HG03159 (cell line): ENCODE measurements around the gene ADAM23.
"Not testable (repeated sequence)": the region's sequence is repeated elsewhere in the genome, so short reads cannot be mapped to it uniquely, and the experiment has no call there.

Source experiments
- ATAC-seq: cut with Tn5 transposase; IDR thresholded peaks from one replicate; pipeline ENCODE4 v1.9.1; 2021; ENCODE audit warnings: mild to moderate bottlenecking, moderate library complexity; ENCODE audit not compliant: unreplicated experiment

ADAM23 gene, protein sequence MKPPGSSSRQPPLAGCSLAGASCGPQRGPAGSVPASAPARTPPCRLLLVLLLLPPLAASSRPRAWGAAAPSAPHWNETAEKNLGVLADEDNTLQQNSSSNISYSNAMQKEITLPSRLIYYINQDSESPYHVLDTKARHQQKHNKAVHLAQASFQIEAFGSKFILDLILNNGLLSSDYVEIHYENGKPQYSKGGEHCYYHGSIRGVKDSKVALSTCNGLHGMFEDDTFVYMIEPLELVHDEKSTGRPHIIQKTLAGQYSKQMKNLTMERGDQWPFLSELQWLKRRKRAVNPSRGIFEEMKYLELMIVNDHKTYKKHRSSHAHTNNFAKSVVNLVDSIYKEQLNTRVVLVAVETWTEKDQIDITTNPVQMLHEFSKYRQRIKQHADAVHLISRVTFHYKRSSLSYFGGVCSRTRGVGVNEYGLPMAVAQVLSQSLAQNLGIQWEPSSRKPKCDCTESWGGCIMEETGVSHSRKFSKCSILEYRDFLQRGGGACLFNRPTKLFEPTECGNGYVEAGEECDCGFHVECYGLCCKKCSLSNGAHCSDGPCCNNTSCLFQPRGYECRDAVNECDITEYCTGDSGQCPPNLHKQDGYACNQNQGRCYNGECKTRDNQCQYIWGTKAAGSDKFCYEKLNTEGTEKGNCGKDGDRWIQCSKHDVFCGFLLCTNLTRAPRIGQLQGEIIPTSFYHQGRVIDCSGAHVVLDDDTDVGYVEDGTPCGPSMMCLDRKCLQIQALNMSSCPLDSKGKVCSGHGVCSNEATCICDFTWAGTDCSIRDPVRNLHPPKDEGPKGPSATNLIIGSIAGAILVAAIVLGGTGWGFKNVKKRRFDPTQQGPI

DNA sequence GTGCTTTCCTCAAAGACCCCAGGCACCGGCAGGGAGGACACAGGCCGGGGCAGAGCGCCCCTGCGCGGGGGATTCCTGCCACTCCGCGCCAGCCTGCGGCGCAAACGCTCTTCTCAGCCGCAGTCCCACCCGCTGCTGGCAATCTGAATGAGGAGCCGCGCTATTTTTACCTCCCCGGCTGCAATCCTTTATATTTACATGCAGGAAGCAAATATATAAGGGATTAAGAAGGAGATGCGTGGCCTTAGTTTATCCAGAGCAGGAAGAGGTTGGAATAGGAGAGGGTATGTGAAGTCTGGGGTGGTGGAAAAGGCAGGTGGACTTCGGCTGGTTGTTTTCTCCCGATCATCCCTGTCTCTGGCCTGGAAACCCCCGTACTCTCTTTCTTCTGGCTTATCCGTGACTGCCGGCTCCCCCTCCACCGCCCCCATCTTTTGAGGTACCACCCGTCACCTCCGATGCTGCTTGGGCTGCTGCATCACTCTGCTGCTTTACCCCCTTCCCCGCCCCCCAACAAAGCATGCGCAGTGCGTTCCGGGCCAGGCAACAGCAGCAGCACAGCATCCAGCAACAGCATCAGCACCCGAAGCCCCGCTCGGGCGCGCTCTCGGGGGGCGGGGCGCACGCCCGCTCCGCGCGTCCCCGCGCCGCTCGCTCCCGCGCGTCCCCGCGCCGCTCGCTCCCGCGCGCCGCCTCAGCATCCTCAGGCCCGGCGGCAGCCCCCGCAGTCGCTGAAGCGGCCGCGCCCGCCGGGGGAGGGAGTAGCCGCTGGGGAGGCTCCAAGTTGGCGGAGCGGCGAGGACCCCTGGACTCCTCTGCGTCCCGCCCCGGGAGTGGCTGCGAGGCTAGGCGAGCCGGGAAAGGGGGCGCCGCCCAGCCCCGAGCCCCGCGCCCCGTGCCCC is at the start of gene ADAM23:
ADAM23 (plus strand) TSS at position 700 of the 902 bp plus-strand sequence. CDS start 335 bp downstream, outside the sequence.
- ATAC-seq = peak; percentile 46

GRCh38 chr2:206396211-206396610 is 47.1 kb upstream of the ADAM23 start:
- no peak for ATAC-seq

DNA sequence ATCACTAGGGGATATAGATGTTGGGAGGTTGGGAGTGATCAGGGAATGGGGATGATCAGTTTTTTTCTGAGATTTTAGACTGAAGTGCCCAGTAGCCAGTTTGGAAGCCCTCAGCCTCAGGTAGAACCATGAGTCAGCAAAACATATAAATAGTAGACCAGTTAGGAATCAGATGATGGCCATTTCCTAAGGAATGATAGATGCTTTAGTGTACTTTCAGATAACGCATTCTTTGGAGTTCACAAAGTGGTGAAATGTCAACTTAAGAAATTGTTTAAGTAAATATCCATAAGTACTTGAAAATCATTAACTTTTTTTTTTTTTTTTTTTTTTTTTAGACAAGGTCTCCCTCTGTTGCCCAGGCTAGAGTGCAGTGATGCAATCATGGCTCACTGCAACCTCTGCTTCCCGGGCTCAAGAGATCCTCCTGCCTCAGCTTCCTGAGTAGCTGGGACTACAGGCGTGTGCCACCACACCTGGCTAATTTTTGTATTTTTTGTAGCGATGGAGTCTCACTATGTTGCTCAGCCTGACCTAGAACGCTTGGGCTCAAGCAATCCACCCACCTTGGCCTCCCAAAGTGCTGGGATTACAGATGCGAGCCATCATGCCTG is 40.3 kb upstream of the ADAM23 start:
- not testable (repeated sequence) for ATAC-seq

DNA sequence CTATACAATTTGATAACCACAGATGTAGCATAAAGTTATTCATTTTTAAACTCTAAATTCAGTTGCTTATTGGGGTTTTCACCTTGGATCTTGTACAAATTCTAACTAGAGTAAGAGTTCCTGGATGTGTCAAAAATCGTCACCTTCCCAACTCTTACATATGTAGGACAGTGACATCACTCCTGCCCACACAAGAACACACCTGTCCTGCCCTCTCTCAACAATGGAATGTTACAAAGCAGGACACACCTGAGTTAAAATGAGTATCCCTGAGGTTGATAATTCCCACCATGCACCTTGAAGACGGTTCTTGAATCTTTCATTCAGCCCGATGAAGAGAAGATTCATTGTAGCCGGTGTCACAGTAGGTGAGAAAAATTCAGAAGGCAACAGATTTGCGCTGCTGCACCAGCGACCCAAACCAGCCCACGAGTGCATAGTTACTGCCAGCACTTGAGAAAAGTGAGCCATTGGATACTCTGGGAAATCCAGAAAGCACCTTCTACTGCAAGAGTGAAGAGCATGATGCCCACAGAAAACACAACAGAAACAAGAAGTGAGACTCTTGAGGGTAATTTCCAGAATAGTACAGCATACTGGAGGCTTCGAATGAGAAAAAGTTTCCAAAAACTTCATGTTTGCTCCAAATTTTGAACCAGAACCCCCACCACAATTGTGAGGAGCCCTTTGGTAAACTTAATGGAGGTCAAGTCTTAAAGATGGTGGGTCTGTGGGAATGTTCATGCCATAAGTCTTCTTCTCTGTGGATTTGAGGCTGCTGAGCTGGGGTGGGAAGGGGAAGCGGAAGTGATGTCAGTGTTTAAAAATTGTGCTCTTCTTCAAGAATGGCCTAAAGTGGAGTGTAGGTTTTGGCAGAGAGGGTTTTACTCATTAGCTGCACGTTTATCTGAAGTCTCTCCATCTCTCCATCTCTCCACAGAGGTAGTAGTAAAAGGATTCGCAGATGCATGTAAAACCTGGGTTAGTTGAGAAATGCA is 34.7 kb upstream of the ADAM23 start:
- ATAC-seq = peak; percentile 91

DNA sequence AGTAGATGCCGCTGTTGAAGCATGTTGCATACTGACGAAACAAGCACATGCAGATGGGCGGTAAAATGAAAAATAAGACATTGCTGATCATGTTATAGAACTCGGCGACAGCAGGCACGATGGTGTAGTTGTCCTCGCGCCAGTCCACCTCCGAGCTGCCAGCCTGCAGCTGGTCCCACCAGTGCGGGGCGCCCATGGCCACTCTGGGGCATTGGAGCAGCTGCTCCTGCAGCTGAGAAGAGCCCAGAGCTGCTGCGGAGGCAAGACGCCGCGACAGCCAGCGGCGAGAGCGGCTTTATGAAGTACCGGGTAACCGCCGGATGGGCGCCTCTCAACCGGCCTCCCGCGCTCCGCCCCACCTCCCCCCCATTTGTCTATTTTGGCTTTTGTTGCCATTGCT is 32.6 kb upstream of the ADAM23 start:
- no peak for ATAC-seq

DNA sequence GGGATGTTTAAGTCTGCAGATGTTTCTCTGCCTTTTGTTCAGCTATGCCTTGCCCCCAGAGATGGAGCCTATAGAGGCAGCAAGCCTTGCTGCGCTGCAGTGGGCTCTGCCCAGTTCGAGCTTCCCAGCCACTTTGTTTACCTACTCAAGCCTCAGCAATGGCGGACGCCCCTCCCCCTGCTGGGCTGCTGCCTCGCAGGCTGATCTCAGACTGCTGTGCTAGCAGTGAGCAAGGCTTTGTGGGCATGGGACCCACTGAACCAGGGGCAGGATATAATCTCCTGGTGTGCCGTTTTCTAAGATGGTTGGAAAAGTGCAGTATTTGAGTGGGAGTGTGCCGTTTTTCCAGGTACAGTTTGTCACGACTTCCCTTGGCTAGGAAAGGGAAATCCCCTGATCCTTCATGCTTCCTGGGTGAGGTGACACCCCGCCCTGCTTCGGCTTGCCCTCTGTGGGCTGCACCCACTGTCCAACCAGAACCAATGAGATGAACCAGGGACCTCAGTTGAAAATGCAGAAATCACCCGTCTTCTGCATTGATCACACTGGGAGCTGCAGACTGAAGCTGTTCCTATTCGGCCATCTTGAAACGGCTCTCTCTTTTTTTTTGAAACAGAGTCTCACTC is 27.6 kb upstream of the ADAM23 start:
- no peak for ATAC-seq

DNA sequence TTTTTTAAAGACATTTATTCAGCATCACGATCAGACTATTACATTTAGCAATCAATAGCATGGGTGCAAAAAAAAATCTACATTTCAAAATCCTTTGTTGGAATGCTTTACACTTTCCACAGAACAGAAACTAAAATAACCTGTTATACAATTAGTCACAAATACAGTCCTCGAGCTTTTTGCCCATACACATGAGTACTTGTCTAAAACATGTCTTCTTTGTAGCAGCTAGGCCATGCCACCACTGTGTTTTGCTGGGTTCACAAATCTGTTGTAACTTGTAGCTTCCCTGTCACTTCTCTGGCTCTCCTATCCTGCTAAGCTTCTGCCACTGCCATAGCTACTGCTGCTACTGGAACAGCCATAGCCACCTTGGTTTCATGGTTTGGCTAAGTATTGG is 24.4 kb upstream of the ADAM23 start:
- ATAC-seq = no peak

DNA sequence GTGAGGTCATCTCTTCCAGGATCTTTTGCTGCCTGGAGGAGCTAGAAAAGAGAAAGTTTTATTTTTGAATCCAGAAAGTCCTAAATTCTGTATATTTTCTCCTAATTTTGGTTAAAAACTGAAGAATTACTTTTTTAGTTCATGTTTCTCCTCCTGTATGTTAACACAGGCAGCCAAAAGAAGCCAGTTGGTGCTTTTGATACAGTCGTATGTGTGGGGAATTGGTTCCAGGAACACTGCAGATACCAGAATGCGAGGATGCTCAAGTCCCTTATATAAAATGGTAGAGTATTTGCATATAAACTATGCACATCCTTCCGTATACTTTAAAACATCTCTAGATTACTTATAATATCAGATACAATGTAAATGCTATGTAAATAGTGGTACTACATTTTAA is 22.6 kb upstream of the ADAM23 start:
- ATAC-seq = no peak

DNA sequence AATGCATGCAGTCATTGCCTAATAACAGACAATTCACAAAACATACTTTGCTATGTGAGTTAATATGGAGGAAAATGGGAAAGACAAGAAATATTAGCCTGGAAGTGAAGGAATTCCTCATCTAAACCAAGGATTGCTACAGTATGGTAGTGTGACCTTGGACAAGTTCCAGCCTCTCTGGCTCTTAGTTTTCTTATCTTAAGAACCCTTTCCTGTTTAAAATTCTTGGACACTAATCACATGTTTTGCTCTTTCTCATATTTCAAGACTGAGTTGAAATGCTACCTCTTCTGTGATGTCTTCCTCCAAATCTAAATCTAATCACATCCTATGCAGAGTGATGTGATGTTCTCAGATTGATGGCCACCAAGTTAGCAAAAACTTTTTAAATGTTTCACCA is 20.8 kb upstream of the ADAM23 start:
- ATAC-seq = no peak

- ATAC-seq = no peak
Measured at GRCh38 chr2:206423147-206423546, 20.2 kb upstream of the ADAM23 start.

DNA sequence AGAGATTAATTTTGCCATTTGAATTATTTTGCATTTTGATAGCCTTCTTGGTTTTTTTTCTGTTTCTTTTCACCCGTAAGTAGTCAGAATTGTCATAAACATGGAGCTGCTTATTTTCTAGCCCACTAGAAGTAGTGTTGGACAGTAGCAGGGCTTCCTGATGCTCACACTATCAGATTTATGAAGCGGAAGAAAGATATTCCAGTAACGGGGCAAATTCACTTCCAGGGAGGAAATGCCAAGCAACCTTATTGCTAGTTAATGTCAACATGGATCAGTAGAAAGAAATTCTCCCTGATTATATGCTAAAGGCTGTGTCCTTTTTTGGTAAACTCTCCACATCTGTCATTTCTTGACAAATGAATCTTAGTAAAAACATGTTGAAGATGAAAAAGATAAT is 19.2 kb upstream of the ADAM23 start:
- no peak for ATAC-seq

GRCh38 chr2:206428783-206429182 is 14.5 kb upstream of the ADAM23 start:
- no peak for ATAC-seq

DNA sequence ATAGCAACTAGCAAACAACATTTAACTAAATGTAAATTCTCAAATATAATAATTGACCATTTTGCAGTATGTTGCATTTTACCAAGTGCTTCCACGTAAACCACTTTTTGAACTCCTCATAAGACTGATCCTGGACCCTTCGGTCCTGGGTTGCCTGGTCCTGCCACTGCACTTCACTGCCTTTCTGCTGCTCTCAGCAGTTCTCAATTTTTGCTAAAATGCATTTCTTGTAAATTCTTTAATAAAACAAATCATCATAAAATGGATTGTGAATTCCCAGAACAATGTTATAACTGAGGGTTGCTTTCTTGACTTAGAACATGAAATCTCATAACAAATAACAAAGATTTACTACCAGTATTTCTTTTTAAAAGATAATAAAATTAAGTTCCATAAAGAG is 12.9 kb upstream of the ADAM23 start:
- ATAC-seq = no peak

- ATAC-seq = no peak
Measured at GRCh38 chr2:206431439-206431838, 11.9 kb upstream of the ADAM23 start.

DNA sequence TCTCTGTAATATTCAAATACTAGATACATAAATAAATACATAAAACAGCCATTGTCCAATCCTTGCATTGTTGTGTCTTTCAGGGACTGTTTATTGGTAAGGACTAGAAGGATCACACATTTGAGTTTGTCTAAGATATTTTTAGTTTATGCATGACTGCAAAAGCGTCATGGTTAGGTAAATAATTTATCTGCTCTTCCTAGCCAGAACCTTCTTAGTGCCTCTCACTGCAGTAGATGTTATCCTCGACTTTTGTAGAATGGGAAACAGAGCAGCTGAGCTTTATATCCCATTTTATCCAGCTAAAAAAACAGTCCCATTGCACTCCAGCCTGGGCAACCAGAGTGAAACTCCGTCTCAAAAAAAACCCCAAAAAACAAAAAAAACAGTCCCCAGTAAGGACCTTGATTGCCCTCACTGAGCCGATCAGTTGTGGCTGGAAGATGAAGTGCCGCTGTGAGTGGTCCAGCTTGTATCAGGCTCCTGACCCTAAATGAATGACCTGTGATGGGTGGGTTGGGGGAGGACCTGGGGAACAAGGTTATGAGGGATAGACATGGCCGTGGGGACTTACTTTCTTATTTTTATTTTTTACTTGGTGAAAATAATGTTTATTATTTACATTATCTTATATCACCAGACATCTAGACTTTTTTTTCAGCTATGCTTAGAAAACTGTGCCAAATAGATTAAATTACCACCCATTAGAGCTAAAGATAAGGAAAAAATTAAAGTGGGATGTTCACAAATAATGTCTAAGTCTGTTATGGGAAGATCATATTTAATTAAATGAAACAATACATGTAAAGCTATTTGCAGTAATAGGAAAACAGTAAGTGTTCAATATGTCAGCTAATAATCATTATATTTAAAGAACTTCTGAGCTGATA is 10.9 kb upstream of the ADAM23 start:
- ATAC-seq = no peak

DNA sequence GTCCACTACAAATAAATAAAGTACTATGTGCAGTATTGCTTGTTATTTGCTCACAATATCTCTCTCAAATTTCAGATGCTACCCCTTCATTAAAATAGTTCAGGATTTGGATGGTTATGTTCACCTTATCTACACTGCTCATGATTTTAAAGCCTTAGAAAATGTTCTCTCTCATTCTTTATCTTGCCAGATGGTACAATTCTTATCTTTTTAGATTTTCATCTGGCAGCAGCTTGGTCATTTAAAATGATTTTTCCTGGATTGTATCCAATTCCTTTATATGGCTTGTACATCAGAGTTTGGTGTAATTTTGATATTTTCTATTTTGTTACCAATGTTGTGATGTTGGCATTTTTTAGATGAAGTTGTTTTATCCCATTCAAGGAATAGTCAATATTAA is 10.1 kb upstream of the ADAM23 start:
- ATAC-seq = no peak

DNA sequence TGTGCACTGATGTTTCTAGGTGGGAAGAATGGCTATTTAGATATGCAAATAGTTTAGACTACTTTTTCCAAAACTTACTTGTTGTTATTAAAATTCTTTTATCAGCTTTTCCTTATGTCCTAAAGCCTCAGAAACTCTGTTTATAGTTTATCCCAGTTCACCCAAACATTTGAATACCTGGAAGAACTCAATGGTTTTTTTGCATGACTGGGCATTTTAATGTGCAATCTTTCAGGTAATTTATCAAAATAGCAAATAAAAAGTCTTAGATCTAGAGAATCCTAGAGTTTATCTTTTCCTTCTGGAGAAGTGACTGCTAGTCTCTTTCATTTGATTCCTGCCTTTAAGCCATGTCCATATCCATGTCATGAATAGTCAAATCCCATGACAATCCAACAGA is 9.6 kb upstream of the ADAM23 start:
- ATAC-seq = no peak

- no peak for ATAC-seq
Measured at GRCh38 chr2:206435742-206436141, 7.6 kb upstream of the ADAM23 start.
